Right lobe of liver (tissue), 4 donors: ENCODE data around the gene SLC2A8.

ENCODE experiments used
- CTCF ChIP-seq, 4 donors: fragments of 200-600 bp in 3 of 4; fragments of 450-650 bp in 1 of 4; IDR thresholded peaks; one replicate each; pipeline versions ENCODE4 v1.5.1 to v1.8.0; 2016 to 2022; ENCODE audit warnings: antibody characterized with exemption in 4 of 4, mild to moderate bottlenecking in 2 of 4
- POLR2A ChIP-seq: fragments of 450-650 bp; IDR thresholded peaks from one replicate; pipeline ENCODE4 v1.6.1; 2017; ENCODE audit warnings: antibody characterized with exemption, mild to moderate bottlenecking
- donor health status: DM: no; HTN: no; CAD: no.
- donor health status: DM: no; HTN: no; CAD: no.
- donor health status: DM: no; HTN: yes; CAD: no.

DNA sequence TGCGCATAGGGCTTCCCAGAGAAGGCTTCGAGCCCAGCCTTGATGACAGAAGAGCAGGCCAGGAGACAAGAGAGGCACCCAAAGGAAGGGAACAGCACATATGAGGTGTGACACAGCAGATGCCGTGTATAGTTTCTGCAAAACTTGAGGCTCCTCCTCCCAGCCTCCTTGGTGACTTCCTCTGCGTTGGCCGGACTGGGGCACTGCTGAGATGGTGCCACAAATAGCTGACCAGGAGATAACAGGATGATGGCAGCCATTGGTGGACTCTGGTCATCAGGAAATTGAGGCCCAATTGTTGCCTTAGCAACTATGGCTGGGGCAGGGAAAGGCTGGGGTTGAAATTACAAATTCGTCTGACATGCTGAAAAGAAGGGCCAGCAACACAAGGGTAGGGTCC lies 22.4 kb downstream of the SLC2A8 start:
- TF ChIP-seq CTCF (IDR thresholded peaks at IDR 0.05) (no peak), POLR2A (no peak)
